ENCODE results near the gene CPT1C.

GRCh38 chr19:49658566-49659442 is 32.1 kb upstream of the CPT1C start:
- TF ChIP-seq CTCF (IDR thresholded peaks at IDR 0.05; ENCODE audit: insufficient read depth, low read depth, low read length) (no peak), EZH2 (IDR thresholded peaks at IDR 0.05; ENCODE audit: insufficient read depth, low read length) (no peak)

Measured in astrocyte (in vitro differentiated cells and primary cell).